Activated CD8-positive, alpha-beta memory T cell treated with anti-CD3 and anti-CD28 coated beads, Interleukin-2, amount 10 ng/mL, durations not matched to agents 7 days and 5 days (primary cell): ENCODE results near the gene SMIM8. TPM values are rescaled to one million over a fixed set of nuclear protein-coding genes. Genes with fewer than 3 reads are reported as not detected.
"Not testable (repeated sequence)": the region's sequence is repeated elsewhere in the genome, so short reads cannot be mapped to it uniquely, and the experiment has no call there.

Experiments used
- ATAC-seq: fragments of 150-1000 bp; cut with Tn5 transposase; one replicate; pipeline ENCODE4 v1.10.0; 2021; ENCODE audit warnings: moderate library complexity
- CTCF ChIA-PET: fragments of 350-600 bp; sonication (Branson Sonifier 250); formaldehyde crosslinking; loops from one replicate; lab custom pipeline; 2021; ENCODE audit warnings: antibody characterized with exemption; lab: Charles Lee
- DNase-seq: peaks from one replicate; pipeline ENCODE4 v3.0.0-alpha.2; 2020
- H3K27ac Mint-ChIP-seq: one replicate; pipeline ENCODE4 v1.8.0; 2021; ENCODE audit warnings: mild to moderate bottlenecking, mixed read lengths
- H3K27me3 Mint-ChIP-seq: one replicate; pipeline ENCODE4 v1.8.0; 2021; ENCODE audit warnings: mixed read lengths
- H3K36me3 Mint-ChIP-seq: one replicate; pipeline ENCODE4 v1.8.0; 2021; ENCODE audit warnings: mild to moderate bottlenecking, mixed read lengths
- H3K4me1 Mint-ChIP-seq: one replicate; pipeline ENCODE4 v1.8.0; 2021; ENCODE audit warnings: mixed read lengths
- H3K4me3 Mint-ChIP-seq: one replicate; pipeline ENCODE4 v1.8.0; 2021; ENCODE audit warnings: mild to moderate bottlenecking, moderate library complexity, mixed read lengths
- H3K9me3 Mint-ChIP-seq: one replicate; pipeline ENCODE4 v1.8.0; 2022; ENCODE audit warnings: low read depth, mixed read lengths
- total RNA-seq, 2 experiments: library from RNA; stranded (reverse); gene quantifications; one replicate each; pipeline ENCODE4 v1.2.3, GENCODE V29; 2021

Gene SMIM8
- total RNA-seq, 2 experiments from 2014 or later = 7.7 to 8.1 TPM

GRCh38 chr6:87301277-87301676 is 21.1 kb upstream of the SMIM8 start:
- H3K27me3 Mint-ChIP-seq = peaks cover 51% of the 10 kb centered on the region
- H3K9me3 Mint-ChIP-seq, CTCF ChIA-PET: not testable (repeated sequence)

GRCh38 chr6:87308970-87309369 is 13.4 kb upstream of the SMIM8 start:
- H3K36me3 Mint-ChIP-seq = no peaks in the 10 kb centered on the region
- H3K27ac Mint-ChIP-seq = no peak overlapping the region
- DNase-seq (no peak), ATAC-seq (no peak)
- CTCF ChIA-PET = no interaction called here
- no peaks in the 10 kb centered on the region for H3K4me1 Mint-ChIP-seq
- no peak overlapping the region for H3K4me3 Mint-ChIP-seq
- no peaks in the 10 kb centered on the region for H3K9me3 Mint-ChIP-seq
- peaks cover 34% of the 10 kb centered on the region for H3K27me3 Mint-ChIP-seq

More at GRCh38 chr6:87301277-87301676, 21.1 kb upstream of the SMIM8 start:
- not testable (repeated sequence) for ATAC-seq, H3K4me1 Mint-ChIP-seq, H3K27ac Mint-ChIP-seq, DNase-seq, H3K36me3 Mint-ChIP-seq, H3K4me3 Mint-ChIP-seq

GRCh38 chr6:87312860-87313259 is 9.5 kb upstream of the SMIM8 start:
- ATAC-seq = no peak
- Mint-ChIP-seq H3K4me1 (no peaks in the 10 kb centered on the region), H3K36me3 (no peaks in the 10 kb centered on the region), H3K9me3 (no peaks in the 10 kb centered on the region), H3K27me3 (peaks cover 40% of the 10 kb centered on the region), H3K4me3 (no peak overlapping the region), H3K27ac (no peak overlapping the region)
- CTCF ChIA-PET = no interaction called here
- DNase-seq = no peak

GRCh38 chr6:87315071-87315470 is 7.3 kb upstream of the SMIM8 start:
- H3K4me1 Mint-ChIP-seq = no peaks in the 10 kb centered on the region
- DNase-seq (no peak), ATAC-seq (no peak)
- CTCF ChIA-PET = no interaction called here
- H3K27me3 Mint-ChIP-seq = peaks cover 43% of the 10 kb centered on the region
- H3K36me3 Mint-ChIP-seq = no peaks in the 10 kb centered on the region
- H3K27ac Mint-ChIP-seq = no peak overlapping the region
- no peaks in the 10 kb centered on the region for H3K9me3 Mint-ChIP-seq
- H3K4me3 Mint-ChIP-seq = no peak overlapping the region

GRCh38 chr6:87319271-87319987 is 3.0 kb upstream of the SMIM8 start:
- Mint-ChIP-seq H3K27me3 (peaks cover 14% of the 10 kb centered on the region), H3K4me3 (no peak overlapping the region), H3K9me3 (no peaks in the 10 kb centered on the region), H3K36me3 (no peaks in the 10 kb centered on the region), H3K4me1 (peaks cover 7% of the 10 kb centered on the region), H3K27ac (no peak overlapping the region)
- ATAC-seq = no peak
- DNase-seq = no peak
- CTCF ChIA-PET = no interaction called here

GRCh38 chr6:87323880-87324279 is 1.5 kb downstream of the SMIM8 start:
- H3K4me1 Mint-ChIP-seq, H3K9me3 Mint-ChIP-seq, CTCF ChIA-PET, H3K4me3 Mint-ChIP-seq, H3K27me3 Mint-ChIP-seq, DNase-seq, H3K36me3 Mint-ChIP-seq, ATAC-seq, H3K27ac Mint-ChIP-seq: not testable (repeated sequence)

GRCh38 chr6:87330961-87331360 is 8.6 kb downstream of the SMIM8 start:
- CTCF ChIA-PET = no interaction called here
- Mint-ChIP-seq H3K27ac (no peak overlapping the region), H3K9me3 (no peaks in the 10 kb centered on the region), H3K4me1 (peaks cover 13% of the 10 kb centered on the region), H3K4me3 (no peak overlapping the region), H3K36me3 (peaks cover 16% of the 10 kb centered on the region), H3K27me3 (no peaks in the 10 kb centered on the region)
- ATAC-seq (no peak), DNase-seq (no peak)

GRCh38 chr6:87333033-87333432 is 10.6 kb downstream of the SMIM8 start:
- no peak overlapping the region for H3K4me3 Mint-ChIP-seq
- no peak overlapping the region for H3K27ac Mint-ChIP-seq
- ATAC-seq (no peak), DNase-seq (no peak)
- CTCF ChIA-PET = no interaction called here
- H3K36me3 Mint-ChIP-seq = peaks cover 13% of the 10 kb centered on the region
- no peaks in the 10 kb centered on the region for H3K9me3 Mint-ChIP-seq
- H3K27me3 Mint-ChIP-seq = no peaks in the 10 kb centered on the region
- H3K4me1 Mint-ChIP-seq = peaks cover 13% of the 10 kb centered on the region

- DNase-seq (no peak), ATAC-seq (no peak)
- H3K27ac Mint-ChIP-seq = no peak overlapping the region
- H3K9me3 Mint-ChIP-seq = no peaks in the 10 kb centered on the region
- H3K27me3 Mint-ChIP-seq = no peaks in the 10 kb centered on the region
- no peak overlapping the region for H3K4me3 Mint-ChIP-seq
- H3K4me1 Mint-ChIP-seq = peaks cover 13% of the 10 kb centered on the region
- peaks cover 13% of the 10 kb centered on the region for H3K36me3 Mint-ChIP-seq
- CTCF ChIA-PET = no interaction called here
These were observed 11.3 kb downstream of the SMIM8 start for GRCh38 chr6:87333591-87334181.

GRCh38 chr6:87334683-87335082 is 12.3 kb downstream of the SMIM8 start:
- no peak overlapping the region for H3K27ac Mint-ChIP-seq
- peaks cover 9% of the 10 kb centered on the region for H3K36me3 Mint-ChIP-seq
- H3K4me3 Mint-ChIP-seq = no peak overlapping the region
- no peaks in the 10 kb centered on the region for H3K27me3 Mint-ChIP-seq
- peaks cover 13% of the 10 kb centered on the region for H3K4me1 Mint-ChIP-seq
- CTCF ChIA-PET = no interaction called here
- DNase-seq (no peak), ATAC-seq (no peak)
- no peaks in the 10 kb centered on the region for H3K9me3 Mint-ChIP-seq

GRCh38 chr6:87336367-87336766 is 14.0 kb downstream of the SMIM8 start:
- no peaks in the 10 kb centered on the region for H3K9me3 Mint-ChIP-seq
- DNase-seq = no peak
- peaks cover 9% of the 10 kb centered on the region for H3K36me3 Mint-ChIP-seq
- H3K27ac Mint-ChIP-seq = no peak overlapping the region
- CTCF ChIA-PET = interaction anchor here (1.1 kb wide), 1 partner anchor 10 kb away, joined by 3 read pairs; no protein-coding TSS in a partner anchor
- no peak for ATAC-seq
- H3K4me1 Mint-ChIP-seq = peaks cover 13% of the 10 kb centered on the region
- no peaks in the 10 kb centered on the region for H3K27me3 Mint-ChIP-seq
- no peak overlapping the region for H3K4me3 Mint-ChIP-seq

GRCh38 chr6:87340230-87340629 is 17.8 kb downstream of the SMIM8 start:
- CTCF ChIA-PET = interaction anchor here (0.8 kb wide), 1 partner anchor 10 kb away, joined by 3 read pairs; no protein-coding TSS in a partner anchor

GRCh38 chr6:87341158-87341557 is 18.8 kb downstream of the SMIM8 start:
- Mint-ChIP-seq H3K36me3 (no peaks in the 10 kb centered on the region), H3K4me1 (no peaks in the 10 kb centered on the region), H3K27ac (no peak overlapping the region), H3K9me3 (no peaks in the 10 kb centered on the region), H3K4me3 (no peak overlapping the region), H3K27me3 (no peaks in the 10 kb centered on the region)
- DNase-seq (no peak), ATAC-seq (no peak)
- CTCF ChIA-PET = no interaction called here

More at GRCh38 chr6:87340230-87340629, 17.8 kb downstream of the SMIM8 start:
- no peak overlapping the region for H3K27ac Mint-ChIP-seq
- no peak for ATAC-seq
- H3K4me1 Mint-ChIP-seq = no peaks in the 10 kb centered on the region
- H3K9me3 Mint-ChIP-seq = no peaks in the 10 kb centered on the region
- DNase-seq = no peak
- H3K4me3 Mint-ChIP-seq = no peak overlapping the region
- H3K36me3 Mint-ChIP-seq = no peaks in the 10 kb centered on the region
- no peaks in the 10 kb centered on the region for H3K27me3 Mint-ChIP-seq

- H3K36me3 Mint-ChIP-seq = no peaks in the 10 kb centered on the region
- H3K4me1 Mint-ChIP-seq = no peaks in the 10 kb centered on the region
- H3K9me3 Mint-ChIP-seq = no peaks in the 10 kb centered on the region
- CTCF ChIA-PET = no interaction called here
- H3K27me3 Mint-ChIP-seq = no peaks in the 10 kb centered on the region
- DNase-seq = no peak
- H3K27ac Mint-ChIP-seq = no peak overlapping the region
- ATAC-seq = no peak
- no peak overlapping the region for H3K4me3 Mint-ChIP-seq
These were observed 19.5 kb downstream of the SMIM8 start for GRCh38 chr6:87341899-87342298.
